Left kidney (tissue), 8 donors: ENCODE results near the gene RNF225. TPM values are rescaled to one million over a fixed set of nuclear protein-coding genes. Genes with fewer than 3 reads are reported as not detected.
"Not testable (repeated sequence)": the region's sequence is repeated elsewhere in the genome, so short reads cannot be mapped to it uniquely, and the experiment has no call there.

Experiments
- DNase-seq: peaks from one replicate; pipeline ENCODE4 v3.0.0-alpha.2; 2013
- long read RNA-seq, 8 donors: transcript quantifications; one replicate each; lab custom pipeline, GENCODE V29; 2026
- polyA plus RNA-seq: library from polyadenylated mRNA; unstranded; fragments of 120-200 nt; gene quantifications from one replicate; pipeline ENCODE4 v1.2.1, GENCODE V29; 2013; ENCODE audit not compliant: insufficient read length

The RNF225 gene
- polyA plus RNA-seq, result not detected
- long read RNA-seq, donor 1, result 0 reads
- long read RNA-seq, donor 2, result 0 reads
- long read RNA-seq, donor 3, result 0 reads
- long read RNA-seq, donor 4, result 0 reads
- long read RNA-seq, donor 5, result 0 reads
- long read RNA-seq, donor 6, result 0 reads
- long read RNA-seq, donor 7, result 0 reads
- long read RNA-seq, donor 8, result 0 reads

DNA sequence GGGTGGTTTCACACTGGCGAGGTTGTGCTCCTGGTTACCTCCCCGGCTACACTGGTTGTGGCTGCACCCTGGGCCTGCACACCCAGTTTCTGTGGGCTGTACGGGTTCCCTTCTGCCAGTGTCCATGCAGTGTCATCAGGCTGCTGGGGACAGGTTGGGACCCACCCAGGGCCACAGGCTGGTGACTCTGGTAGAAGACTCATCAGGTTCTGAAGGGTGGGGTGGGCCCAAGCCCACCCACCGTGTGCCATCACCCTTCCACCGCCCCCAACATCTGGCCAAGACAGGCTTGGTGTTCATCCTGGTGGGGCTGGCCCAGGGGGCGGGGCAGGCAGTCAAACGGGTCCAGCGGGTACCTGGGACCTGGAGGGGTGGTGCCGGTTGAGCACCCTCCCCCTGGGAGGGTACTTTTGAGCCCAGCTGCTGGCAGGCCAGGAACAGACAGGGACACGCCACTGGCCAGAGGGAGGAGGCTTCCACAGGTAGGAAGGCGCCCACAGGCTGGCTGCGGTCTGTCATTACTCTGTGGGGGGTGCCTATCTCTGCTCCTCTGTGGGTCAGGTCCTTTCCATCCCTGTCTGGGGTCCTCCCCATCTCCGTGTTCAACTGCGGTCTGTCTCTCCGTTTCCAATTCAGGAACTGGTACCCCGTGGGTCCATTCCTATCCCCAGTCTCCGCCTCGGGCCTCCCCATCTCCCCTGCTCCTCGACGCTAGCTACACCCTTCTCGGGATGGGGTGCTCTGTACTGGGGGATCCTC lies at the start of gene RNF225:
TSS of gene RNF225 (plus strand) at position 437 of the 759 bp plus-strand sequence. CDS start 434 bp downstream, outside the sequence.
- DNase-seq, result no peak

DNA sequence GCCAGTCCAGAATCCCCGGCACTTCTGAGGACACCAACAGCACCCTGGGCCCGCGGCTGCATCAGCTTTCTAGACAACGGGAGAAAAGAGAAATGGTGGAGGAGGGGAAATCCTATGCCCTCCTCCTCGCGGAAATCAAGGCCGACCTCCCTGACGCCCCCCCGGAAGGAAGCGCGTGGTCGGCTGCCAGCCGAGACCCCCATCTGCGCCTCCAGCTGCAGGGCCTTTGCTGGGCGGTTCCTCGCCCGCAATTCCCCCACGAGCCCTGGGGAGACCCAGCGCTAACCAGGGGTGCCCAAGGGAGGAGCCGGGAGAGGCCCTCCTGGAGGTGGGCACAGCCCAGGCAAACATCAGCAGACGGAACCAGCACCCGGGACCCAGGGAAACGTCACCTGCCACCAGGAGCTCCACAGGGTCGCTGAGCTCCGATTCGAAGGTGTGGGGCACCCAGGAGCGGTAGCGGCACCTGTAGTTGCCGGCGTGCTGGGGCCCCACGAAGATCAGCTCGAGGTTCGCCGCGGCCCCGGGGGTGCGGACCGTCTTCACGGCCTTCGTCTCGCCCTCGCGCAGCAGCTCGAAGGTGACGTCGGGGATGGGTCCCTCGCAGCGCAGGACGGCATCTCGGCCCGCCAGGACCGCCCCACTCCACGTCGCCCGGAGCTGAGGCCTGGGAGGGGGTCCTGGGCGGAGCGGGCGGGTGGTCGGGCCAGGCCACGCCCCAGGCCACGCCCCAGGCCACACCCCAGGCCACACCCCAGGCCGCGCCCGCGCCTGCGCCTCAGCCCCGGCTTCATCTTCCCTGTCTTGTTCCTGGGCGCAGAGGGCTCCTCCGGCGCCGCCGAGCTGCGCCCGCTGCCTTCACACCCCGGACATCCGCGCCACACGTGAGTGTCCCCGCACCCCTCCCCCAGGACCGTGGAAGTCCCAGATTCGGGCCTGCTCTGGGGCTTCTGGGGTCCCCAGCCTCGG lies 48.2 kb upstream of the RNF225 start:
- DNase-seq, result peak; percentile 26

DNA sequence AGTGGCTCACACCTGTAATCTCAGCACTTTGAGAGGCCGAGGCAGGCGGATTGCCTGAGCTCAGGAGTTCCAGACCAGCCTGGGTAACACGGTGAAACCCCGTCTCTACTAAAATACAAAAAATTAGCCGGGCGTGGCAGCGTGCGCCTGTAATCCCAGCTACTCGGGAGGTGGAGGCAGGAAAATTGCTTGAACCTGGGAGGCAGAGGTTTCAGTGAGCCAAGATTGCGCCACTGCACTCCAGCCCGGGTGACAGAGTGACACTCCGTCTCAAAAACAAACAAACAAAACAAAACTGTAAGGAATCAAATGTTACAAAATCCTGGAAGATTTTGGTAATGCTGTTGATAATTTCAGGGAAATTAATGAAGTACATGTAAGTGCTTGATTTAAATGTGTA lies 47.4 kb upstream of the RNF225 start:
- DNase-seq, result not testable (repeated sequence)

DNA sequence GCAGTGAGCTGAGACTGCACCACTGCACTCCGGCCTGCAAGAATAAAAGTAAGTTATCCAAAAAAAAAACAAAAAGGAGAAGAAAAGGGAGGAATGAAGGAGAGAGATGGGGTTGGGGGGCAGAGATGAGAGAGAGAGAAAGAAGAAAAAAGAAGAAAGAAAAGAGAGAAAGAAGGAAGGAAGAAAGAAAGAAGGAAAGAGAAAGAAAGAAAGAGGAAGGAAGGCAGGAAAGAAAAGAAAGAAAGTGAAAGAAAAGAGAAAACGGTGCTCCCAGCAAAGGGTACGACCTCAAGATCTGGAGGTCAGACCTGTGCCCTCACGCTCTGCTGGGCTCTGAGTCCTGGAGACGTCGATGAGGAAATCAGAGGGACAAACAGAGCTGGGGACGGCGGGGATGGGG lies 45.9 kb upstream of the RNF225 start:
- DNase-seq, result no peak

DNA sequence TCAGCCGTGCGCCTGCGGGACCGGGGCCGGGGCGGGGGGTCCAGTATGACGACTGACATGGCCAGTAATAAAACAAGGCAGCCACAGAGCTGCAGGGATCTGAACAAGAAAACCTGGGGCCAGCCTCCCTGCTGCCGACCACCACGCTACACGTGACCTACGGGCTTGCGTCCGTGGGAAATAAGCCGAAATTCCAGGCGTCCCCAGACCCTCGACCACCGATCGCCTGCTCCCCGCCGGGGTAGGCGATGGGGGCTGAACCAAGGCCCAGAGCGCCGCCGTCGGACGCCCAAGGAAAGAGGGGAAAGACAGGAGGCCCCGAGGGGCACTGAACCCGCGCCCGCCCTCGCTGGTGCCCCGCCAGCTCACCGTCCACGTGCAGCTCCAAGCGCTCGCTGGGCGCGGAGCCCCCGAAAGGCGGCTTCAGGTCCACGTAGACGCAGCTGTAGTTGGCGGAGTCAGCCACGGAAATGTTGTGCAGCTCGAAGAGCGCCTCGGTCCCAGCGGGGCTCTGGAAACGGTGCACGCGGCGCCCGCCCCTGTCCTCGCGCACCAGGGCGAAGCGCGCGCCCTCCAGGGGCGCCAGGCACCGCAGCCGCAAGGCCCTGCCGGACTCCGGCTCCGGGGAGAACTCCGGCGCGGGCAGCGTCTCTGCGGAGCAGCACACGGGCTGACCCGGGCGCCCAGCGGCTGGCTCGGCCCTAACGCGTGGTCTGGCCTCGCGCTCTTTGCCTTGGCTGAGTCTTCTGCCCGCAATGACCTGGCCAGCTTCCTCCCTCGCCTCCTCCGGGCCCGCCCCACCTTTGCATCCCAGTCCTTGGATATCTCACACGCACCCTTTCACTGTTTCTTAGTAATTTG lies 45.2 kb upstream of the RNF225 start:
- DNase-seq, result no peak

DNA sequence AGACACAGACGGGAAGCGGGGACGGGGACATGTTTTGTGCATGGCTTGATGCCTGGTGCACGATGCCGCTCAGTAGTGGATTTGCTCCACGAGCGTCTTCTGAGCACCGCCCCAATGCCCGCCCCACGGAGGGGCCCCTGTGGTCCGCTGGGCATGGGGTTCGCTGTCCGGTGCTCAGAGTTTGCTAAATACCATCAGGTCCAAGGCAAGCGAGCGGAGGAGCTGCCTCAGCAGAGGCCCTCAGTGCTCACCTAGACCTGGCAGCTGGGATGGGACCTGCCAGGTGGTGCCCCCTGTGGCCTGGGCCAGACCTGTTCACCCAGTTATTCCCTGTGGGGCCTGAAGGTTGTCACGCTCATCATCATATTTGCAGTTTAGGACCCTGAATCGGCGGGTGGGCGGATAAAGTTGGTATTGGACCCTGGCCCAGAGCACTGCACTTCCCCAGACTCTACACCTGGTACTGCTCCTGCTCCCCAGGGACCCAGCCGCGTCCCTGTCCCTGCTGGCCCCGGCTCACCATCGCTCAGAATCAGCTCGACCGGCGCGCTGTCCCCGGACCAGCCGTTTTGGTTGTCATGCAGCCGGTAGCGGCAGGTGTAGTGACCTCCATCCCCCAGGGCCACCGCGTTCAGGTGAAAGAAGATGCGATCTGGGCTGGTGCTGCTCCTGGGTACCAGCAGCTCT lies 44.4 kb upstream of the RNF225 start:
- DNase-seq, result no peak

DNA sequence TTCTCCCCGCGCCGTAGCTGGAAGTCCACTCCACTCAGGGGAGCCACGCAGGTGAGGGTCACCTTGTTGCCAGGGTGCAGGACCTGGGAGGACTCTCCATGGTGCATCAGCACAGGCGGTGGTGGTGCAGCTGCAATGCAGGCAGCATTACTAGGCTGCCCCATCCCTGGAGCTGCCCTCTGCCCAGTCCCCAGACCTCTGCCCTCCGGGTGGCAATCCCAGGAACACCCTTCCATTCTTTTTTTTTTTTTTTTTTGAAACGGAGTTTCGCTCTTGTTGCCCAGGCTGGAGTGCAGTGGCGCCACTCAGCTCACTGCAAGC lies 43.9 kb upstream of the RNF225 start:
- no peak for DNase-seq

DNA sequence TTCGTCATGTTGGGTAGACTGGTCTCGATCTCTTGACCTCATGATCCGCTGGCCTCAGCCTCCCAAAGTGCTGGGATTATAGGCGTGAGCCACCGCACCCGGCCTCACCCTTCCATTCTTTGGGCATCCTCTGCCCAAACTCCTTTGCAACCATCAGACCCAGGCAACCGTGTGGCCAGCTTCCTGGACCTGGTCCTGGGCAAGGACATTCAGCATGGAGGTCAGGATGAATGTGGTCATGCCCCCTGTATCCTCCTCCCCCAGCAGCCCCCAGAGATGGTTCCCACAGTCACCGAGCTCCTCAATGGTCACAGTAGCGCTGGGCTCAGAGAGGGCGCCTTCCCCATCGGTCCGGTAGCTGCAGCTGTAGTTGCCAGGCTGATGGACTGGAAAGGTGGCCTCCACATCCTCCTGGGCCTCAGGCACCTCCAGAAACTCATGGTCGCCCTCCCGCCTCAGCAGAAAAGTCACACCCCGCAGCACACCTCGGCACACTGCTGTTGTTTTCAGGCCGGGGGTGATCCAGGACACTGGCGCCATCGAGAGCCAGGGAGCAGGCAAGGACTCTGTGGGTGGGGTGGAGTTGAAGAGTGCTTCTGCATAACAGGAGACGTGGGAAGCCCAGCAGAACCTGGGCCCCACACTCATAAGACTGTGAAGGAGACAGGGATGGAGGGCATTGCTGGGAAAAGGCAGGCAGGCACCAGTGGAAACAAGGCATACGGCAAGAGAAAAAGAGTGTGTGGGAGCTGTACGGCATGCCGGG lies 43.3 kb upstream of the RNF225 start:
- no peak for DNase-seq

DNA sequence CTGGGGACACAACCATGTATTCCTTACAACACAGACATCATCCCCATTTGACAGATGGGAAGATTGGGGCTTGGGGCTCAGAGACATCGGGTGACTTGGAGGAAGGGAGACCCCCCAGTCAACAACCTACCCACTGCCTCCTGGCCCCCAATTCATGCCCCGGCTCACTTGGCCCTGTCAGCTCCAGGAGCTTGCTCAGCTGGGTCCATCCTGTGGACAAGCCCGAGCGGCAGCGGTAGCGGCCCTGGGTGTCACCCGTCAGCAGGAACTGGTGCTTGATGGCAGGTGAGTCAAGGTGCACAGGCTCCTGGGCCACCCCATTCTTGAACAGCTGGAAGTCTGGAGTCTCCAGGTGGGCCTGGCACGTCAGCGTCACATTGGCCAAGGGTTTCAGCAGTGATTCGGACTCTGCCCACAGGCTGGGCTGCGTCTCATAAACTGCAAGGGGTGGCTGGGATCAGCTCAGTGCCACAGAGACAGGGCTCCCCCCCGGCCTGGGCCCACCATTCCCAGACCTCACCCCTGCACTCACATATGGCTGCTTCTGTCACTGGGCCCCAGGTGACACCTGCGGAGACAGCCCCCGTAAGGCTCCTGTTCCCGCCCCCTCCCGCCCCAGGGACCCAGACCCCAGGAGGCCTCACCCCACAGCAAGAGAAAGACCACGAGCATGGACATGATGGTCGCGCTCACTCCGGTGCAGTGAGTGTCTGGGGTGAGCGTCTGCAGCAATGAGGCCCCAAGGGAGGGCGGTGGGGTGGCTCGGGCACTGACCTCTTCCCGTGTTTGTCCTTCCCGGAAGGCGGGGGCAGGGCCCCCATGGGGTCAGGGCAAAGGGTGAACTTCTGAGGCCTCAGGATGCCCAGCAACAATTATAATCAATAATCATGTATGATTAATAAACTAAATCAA lies 42.4 kb upstream of the RNF225 start, which contains the start of gene A1BG:
TSS of gene A1BG (minus strand) at position 733 of the 912 bp plus-strand sequence. CDS start at position 678, 55 bp downstream.
- no peak for DNase-seq

DNA sequence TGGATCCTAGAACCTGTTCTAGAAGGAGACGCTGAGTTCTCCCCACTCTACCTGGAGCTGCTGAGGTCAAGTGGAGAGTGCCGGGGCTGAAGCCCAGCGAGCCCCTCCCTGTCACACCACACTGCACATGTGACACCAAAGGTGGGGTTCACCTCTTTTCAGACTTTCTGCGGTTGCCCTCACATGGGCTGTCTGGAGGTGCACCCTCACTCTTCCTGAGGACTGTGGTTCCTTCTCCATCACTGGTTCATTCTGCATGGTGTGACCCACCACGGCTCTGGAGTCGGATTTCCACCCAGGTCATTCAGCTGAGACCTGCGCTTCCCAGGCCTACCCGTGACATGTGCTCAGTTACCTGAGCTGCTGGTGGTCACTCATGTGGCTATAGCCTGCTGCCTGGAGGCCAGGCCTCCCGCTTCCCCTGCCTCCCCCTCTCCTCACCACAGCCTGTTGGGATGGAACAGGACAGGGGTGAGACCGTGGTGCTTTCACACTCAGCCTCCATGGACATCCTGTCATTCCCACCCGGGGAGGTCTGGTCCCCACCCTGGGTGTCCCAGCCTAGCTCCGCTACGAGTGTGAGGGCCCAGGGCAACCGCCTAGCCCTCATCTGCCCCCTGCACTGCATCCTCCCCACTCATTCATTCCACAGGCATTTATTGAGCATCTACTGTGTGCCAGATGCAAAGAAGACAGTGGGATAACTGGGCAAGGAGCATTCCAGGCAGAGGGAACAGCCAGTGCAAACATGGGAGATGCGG lies 41.6 kb upstream of the RNF225 start:
- DNase-seq, result no peak

DNA sequence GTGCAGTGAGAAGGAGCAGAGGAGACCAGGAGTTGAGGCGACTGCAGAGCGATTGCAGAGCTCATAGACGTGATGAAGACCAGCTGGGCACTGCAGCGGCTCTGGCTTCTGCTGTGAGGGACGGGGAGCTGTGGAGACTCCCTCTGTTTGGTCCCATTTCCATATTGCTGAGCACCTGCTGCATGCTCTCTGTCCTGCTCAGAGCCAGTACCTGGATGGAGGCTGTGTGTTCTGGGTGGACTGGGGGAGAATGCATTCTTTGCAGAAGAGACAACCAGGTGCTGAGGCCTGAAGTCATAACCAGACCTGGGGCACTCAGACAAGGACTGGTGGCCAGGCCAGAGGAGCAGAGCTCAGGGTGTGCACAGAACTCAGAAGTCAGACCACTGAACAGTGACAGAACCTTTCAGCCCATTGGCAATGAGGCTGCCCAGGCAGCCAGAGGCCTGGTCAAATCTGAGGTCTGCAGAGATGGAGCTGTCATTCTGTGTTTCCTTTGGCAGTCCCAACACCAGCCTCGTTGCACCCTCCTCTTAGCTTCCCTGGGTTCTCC lies 40.9 kb upstream of the RNF225 start:
- DNase-seq, result no peak

DNA sequence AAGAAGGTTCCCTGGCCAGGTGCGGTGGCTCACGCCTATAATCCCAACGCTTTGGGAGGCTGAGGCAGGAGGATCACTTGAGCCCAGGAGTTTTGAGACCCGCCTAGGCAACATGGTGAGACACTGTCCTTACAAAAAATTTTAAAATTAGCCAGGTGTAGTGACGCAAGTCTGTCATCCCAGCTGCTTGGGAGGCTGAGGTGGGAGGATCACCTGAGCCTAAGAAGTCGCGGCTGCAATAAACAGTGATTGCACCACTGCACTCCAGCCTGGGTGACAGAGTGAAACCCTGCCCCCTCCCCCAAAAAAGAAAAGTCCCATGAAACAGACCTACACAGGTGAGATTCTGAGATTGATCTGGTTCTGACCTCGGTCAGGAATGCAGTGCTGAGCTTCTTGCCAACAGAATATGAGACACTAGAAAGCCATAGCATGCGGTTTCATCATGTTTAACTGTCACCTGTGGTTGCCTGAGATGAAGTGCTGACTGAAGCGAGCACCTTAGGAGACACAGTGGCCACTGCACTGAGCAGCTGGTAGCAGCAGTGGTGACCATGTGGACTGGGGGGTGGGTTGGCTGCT lies 40.1 kb upstream of the RNF225 start:
- no peak for DNase-seq

DNA sequence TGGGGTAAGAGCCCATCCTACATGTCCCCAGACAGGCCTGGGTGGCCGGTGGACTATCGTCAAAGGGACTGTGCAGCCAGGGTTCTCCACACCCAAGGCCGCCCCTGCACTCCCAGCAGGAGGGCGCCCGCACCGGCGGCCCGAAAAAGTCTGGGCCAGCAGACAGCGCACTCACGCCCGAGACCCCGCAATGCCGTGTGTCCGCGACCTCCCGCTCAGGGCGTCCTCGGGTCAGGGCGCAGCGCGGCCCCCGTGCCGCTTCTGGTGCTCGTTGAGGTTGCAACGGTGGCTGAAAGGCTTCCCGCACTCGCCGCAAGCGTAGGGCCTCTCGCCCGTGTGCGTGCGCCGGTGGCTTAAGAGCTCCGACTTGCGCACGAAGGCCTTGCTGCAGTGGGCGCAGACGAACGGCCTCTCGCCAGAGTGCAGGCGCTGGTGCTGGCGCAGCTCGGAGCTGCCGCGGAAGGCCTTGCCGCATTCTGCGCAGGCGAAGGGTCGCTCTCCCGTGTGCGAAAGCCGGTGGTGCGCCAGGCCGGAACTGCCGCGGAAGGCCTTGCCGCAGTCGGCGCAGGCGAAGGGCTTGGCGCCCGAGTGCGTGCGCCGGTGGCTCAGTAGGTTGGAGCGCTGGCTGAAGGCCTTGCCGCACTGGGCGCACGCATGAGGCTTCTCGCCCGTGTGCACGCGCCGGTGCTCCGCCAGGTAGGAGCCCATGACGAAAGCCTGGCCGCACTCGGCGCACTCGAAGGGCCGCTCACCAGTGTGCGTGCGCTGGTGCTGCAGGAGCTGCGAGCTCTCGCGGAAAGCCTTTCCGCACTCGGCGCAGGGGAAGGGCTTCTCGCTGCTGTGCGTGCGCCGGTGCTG lies 39.3 kb upstream of the RNF225 start:
- DNase-seq, result no peak

DNA sequence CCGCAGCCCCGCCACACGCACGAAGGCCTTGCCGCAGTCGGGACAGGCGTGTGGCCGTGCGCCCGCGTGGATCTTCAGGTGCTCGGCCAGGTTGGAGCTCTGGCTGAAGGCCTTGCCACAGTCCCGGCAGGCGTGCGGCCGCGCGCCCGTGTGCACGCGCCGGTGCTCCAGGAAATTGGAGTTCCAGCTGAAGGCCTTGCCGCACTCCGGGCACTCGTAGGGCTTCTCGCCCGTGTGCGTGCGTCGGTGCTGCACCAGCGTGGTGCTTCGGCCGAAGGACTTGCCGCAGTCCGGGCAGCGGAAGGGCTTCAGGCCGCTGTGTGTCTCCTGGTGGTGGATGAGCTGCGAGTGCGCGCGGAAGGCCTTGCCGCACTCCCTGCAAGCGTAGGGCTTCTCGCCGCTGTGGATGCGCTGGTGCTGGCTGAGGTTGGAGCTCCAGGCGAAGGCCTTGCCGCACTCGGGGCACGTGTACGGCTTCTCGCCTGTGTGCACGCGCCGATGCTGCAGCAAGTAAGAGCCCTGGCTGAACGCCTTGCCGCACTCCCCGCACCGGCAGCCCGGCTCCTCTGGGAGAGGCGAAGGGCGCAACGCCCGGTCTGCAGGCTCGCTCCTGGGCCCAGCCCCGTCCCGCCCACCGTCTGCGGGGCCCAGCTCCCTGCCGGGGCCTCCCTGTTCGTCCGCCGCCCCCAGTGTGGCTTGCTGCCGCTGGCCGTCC lies 38.5 kb upstream of the RNF225 start:
- no peak for DNase-seq

DNA sequence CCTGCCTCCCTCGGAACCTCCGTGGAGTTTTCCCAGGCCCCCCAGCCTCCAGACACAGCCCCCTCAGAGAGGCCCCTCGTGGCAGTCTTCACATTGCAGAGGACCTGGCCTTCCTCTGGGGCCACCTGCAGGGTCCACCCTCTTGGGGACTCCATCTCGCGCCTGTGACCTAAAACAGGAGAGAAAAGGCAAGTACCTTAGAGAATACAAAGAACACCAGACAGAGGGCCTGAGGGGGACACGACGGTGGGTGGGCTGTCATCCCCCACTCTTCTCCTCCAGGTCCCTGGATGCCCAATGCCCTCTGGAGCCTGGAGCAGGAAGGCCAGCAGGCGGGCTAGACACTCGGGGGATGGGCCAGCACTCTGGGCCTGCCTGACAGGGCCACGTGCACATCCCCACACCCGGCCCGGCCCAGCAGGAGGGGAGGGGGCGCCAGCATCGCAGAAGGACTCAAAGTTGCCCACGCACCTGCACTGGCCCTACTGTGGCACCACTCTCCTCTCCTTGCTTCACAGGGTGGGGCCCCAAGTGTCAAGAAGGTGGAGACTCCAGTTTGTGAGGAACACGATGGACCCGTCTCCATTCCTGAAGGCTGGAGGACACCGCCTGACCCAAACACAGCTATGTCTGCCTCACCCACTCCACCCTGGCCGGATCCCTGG lies 37.8 kb upstream of the RNF225 start:
- DNase-seq, result no peak

DNA sequence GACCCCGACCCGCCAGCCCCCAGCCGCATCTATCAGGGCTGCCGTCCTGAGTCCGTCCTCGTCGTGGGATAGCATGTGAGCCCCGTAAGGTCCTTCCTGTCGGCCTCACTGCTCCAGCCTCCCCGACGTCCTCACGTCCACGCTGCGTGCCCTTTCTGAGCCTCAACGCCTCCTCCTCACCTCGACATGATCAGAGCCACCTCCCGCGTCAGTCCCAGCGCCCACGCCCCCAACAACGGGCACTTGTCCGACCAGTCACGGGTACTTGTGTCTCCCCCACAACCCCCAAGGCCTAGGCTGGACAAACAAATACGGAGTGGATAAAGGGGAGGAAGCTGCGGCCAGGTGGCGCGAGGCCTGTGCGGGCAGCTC lies 33.6 kb upstream of the RNF225 start:
- DNase-seq, result no peak
